HT1080 (cell line): ENCODE results near the gene CASD1. TPM values are rescaled to one million over a fixed set of nuclear protein-coding genes. Genes with fewer than 3 reads are reported as not detected.
A peak's percentile ranks its signal among the peaks of the same experiment; 100 is the strongest.

Experiments
- DNase-seq: peaks from one replicate; pipeline ENCODE4 v3.0.0-alpha.2; 2015; ENCODE audit warnings: low read depth
- small RNA-seq: library from RNA; depleted of rRNA; stranded (forward); fragments of <200 nt; gene quantifications from one replicate; pipeline ENCODE3, GENCODE V24; 2014
- total RNA-seq: library from RNA; depleted of rRNA; stranded (reverse); fragments of >200 nt; shearing (Covaris generic); gene quantifications from 2 replicates; pipeline ENCODE4 v1.2.3, GENCODE V29; 2014; rRNA removed

CASD1 gene
- total RNA-seq, 1 experiment from 2014 or later, result 11.2 TPM

- DNase-seq, result no peak
These were observed 69.9 kb downstream of the CASD1 start for GRCh38 chr7:94579470-94579869.

- DNase-seq, result peak; percentile 52
These were observed 71.0 kb downstream of the CASD1 start for GRCh38 chr7:94580601-94581000.

DNA sequence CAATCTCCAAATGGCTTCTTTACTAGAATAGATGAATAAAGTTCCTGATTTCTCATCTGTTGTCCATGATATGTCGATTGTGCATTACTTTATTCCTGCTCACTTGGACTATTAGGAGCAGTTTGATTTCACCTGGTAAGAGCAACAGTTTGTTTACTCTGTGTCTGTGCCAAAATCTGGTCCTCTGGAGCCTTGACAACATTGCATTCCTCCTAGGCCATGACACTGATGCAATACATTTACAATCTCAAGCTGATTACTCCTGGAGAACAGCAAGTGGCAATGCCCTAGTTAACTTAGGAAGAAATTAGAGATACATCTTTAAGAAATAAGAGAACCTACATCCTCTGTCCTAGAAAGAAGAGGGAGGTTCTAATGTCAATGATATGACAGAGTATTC is 74.5 kb downstream of the CASD1 start:
- DNase-seq, result no peak

GRCh38 chr7:94588075-94588474 is 78.5 kb downstream of the CASD1 start:
- no peak for DNase-seq

- DNase-seq, result no peak
These were observed 81.0 kb downstream of the CASD1 start for GRCh38 chr7:94590526-94591162.

GRCh38 chr7:94591176-94591575 is 81.6 kb downstream of the CASD1 start:
- no peak for DNase-seq

DNA sequence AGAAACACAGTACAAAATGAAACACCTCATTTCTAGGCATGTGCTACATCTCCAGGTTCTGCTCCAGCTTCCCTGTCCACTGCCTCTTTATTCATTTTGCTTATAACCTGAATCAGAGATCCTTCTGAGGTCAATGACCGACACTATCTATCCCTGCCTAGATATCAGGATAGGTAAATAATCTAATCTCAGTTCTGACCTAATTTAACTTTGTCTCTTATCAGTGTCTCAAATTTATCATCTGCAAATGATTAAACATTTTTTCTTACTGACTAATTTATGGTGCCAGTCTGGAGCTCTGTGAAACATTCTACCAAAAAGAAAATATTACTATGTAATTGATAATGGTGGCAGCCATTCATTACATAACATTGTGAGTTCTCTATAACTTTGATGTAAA is 85.3 kb downstream of the CASD1 start:
- no peak for DNase-seq

DNA sequence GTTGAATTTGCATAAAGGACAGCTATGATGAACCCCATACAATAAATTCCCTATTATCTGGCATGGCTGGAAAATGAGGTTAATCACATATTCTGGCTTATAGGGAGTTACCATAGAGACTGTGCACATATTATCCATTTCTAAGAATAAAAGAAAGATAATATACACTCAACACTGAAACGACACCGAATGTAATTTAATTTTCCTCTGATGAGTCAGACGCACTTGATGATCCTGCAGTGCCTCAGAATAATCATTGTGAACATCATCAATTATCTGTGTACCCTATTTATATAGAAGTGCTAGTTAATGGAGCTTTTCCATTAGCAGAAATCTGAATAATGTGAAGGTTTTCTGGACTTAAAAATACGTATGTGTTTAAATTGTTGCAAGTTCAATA is 86.1 kb downstream of the CASD1 start:
- DNase-seq, result no peak

- DNase-seq, result no peak
These were observed 90.7 kb downstream of the CASD1 start for GRCh38 chr7:94600267-94600666.

GRCh38 chr7:94602181-94602580 is 92.6 kb downstream of the CASD1 start:
- no peak for DNase-seq

DNA sequence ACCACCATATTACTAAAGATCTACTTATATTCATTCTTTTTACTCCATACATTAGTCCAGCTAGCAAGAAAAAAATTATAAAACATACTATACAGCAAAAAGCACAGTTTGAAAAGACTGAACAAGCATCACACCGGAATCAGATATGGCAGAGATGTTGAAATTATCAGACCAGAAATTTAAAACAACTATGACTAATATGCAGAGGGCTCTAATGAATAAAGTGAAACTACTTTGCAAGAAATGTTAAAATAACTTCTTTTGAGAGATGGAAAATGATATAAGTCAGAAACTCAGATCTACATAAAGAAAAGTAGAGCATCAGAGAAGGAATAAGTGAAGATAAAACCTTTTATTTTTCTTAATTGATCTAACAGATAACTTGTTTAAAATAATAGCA is 95.4 kb downstream of the CASD1 start:
- DNase-seq, result no peak

Small RNA genes within 50 kb of the gene (small RNA-seq; reads per million reads assigned to genes)
- not detected for gene RNU6-1328P

Other genes with a start within 250 kb of the CASD1 start
- 0.26 and 0.47 TPM in 2 replicates for gene COL1A2, start 114.9 kb upstream of the CASD1 start, total RNA-seq
- 32.8 and 49.1 TPM in 2 replicates for gene SGCE, start 146.3 kb downstream of the CASD1 start, total RNA-seq